GM18868 (cell line): ENCODE data around the gene ZFAND3.

Experiments
- ATAC-seq: cut with Tn5 transposase; IDR thresholded peaks from one replicate; pipeline ENCODE4 v1.9.1; 2021; ENCODE audit warnings: mild to moderate bottlenecking, moderate library complexity; ENCODE audit not compliant: unreplicated experiment

The ZFAND3 gene

DNA sequence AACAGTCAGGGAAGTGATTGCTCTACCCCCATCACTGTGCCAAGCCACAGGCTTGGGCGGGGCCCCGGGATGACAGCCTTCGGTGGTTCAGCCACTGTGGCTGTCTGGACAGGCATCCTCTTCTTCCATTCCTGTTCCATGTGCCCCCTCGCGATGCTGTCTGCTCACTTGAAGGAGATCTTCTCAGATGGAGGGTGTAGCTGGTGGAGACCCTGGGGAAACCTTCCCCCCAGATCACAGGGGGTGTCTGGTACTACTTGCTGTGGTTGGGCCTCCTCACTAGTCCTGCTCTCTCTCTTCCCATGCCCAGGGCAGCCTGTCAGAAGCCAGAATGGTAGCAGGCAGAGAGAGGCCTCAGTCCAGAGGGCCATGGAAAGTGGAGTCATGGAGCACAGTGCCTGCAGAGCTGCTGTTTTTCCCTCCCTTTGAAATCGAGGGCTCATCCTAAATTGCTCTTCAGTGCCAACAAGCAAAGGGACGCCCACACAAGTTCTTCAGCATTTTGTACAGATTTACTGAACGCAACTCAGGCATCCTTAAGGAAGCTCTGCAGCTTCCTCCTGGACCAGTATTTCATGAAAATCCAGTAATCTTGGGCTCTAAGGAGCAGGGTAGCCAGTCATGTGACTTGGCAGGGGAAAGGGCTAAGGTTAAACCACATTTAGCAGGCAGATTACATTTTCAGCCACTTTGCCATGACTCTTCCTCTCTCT is 326.6 kb downstream of the ZFAND3 start:
- no peak for ATAC-seq

DNA sequence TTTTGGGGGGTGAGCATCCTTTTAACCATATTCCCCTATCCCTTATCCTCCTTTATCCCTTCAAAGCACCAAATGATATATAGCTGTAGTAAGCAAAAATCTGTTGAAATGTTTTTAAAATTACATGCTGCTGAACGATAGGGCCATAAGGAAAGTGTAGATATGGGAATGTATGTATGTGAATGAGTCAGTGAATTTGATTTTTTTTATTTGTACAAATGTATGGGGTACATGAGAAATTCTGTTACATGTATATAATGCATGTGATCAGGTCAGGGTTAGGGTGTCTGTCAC is 327.2 kb downstream of the ZFAND3 start:
- ATAC-seq: no peak

DNA sequence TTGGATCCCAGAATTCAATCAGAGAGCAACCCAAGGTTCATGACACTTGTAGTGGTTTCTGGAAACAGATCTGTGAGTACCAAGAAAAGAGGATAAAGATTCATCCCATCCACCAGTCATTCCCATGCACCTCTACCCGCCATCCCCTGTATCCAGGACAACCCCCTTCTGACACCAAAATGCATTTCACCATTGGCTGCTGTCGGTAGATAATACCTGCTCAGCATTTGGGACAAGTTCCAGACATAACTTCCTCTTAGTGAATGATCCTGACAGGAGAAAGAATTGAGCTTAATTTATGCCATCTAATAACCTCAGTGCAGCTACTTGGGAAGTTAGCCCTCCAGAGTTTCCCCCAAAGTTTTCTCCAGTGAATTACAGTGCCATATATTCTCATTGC is 329.1 kb downstream of the ZFAND3 start:
- ATAC-seq: no peak

DNA sequence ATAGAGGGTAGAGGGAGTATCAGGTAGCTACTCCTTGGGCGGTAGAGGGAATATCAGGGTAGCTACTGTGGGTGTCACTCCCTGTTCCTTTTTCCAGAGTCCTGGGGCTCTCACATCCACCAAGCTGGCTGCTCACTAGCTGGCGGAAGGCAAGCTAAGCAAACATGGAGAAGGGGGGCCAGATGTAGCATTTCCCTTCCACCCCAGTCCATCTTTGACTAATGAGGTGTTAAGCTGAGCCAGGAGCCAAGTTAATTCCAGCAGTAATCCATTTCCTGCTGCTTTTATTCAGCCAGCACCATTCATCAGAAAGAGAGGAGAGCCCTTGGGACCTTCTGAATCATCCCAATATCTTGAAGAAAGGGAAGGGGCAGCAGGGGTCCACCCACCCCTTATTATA is 330.0 kb downstream of the ZFAND3 start:
- ATAC-seq: no peak

DNA sequence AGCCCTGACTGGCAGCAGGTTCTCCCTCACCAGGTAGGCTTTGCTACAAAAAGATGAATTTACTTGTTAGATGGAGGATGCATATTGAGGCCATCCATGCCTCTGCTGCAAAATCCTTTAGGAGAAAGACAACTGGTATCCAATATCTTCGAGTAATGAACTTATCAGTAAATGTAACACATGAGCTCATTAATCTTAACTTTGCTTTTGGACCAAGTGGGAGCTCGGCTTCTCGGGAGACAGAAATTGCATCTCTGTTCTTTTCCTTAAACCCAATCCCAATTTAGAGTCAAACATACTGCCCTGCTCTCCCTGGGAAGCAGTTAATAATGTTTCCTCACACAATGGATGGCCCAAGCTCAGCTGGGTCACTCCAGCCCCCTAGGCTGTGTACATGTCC is 330.5 kb downstream of the ZFAND3 start:
- ATAC-seq: no peak

DNA sequence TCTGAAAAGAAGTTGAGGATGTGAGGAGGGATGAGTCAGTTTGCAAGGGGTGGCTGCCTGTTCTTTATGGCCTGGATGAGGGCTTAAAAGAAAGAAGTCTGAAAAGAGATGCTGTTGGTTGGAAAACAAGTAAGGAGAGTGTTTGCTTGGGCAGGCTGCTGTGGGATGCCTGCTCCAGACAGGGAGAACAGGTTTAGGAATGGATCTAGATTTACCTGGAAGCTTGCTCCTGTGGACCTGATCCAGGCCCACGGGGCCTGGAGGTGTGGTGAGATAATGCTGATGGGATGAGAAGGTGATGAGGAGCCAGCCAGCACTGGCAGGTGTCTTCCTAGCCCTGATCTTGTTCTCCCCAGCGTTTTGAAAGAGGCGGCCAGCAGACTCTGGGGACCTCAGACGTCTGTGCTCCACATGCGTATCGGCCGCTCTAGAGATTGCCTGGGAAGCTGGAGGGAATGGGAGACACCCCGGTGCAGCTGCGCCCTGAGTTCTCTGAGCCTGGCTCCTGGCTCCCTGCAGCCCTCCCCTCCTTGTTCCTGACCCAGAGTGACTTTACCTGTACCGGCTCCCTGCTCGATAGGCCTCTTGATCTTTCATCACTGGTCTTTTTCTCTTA is 331.3 kb downstream of the ZFAND3 start:
- ATAC-seq: no peak

DNA sequence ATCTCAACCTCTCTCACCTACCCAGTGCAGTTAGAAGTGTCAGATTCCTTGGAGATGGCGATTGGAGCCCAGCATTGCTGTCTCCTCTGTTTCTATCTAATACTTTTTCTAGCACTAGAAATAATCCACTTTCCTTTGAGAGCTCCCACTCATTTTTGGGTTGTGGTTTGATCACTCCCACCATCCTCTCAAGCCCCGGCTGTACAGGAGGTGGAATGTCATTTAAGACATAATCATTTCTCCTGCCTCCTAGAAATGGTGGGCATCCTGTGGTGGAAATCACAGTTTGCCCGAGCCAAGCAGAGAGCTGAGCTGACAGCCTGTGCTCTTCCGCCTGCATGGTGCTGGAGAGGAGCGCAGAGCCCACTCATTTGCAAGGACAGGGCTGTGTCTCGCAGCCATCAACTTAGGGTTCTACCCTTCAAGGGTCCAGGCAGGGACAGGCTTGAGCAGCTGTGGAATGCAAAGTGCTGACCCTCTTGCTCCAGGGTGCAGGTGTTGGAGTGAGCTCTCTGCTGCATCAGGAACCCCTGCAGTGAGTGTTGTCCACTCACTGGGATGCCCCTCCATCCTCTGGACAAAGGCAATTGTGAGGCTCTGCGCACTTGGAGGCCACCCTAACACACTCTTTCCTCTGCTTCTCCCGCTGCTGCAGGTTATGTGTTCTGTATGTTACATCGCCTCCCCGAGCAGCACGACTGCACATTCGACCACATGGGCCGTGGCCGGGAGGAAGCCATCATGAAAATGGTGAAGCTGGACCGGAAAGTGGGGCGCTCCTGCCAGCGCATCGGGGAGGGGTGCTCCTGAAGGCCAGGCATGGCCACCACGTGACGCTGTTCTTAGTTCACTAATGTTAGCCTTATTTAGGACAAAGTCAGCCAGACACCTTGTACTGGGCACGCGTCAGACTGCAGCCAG is 332.3 kb downstream of the ZFAND3 start:
- ATAC-seq: no peak

DNA sequence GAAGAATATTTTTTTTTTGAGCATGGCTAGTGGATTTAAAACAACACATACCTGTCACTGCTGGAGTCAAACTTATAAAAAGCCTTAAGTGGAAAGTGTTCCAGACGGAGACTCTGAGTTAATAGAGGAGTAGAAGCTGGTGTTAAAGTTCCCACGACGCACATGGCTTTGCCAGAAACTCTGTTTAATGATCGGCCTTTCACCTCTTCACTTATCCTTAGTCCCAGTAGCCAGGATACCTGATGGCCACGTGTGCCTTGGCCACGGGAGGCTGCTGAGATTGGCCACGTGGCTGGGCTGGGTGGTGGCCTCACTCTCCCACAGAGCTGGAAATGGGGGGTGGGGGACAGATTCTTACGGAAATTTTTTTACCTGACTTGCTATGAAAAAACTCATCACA is 333.1 kb downstream of the ZFAND3 start:
- no peak for ATAC-seq

DNA sequence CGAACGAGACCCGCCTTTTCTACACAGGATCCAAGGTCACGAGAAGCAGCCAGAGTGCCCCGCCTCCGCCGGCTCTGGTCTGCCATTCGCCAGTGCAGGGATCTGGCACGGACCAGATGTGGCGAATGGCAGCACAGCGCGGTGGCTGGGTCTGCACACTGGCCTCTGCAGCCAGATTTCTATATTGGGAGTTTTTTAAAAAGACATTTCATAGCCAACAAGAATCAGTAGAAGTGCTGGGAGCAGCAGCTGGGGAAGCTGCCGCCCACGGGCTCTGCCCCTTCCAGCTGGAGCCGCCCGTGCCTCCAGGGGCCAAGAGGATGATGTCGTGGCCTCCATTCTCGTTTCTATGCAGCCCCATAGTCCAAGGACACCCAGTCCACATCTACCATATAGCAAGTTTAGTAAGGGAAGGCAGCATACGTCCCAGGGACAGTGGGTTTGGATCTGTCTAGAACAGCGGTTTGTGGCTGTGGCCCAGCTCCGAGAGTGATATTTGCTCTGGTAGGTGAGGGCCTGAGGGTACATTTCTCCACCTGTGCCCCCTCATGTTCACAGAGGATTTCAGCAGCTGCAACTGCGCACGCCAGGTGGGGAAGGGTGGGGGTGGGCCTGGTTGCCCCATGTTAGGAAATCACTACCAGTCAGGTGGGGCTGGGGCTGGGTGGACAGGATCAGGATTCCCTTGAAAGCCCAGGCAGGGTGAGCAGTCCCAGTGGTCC is 333.7 kb downstream of the ZFAND3 start:
- ATAC-seq: no peak

DNA sequence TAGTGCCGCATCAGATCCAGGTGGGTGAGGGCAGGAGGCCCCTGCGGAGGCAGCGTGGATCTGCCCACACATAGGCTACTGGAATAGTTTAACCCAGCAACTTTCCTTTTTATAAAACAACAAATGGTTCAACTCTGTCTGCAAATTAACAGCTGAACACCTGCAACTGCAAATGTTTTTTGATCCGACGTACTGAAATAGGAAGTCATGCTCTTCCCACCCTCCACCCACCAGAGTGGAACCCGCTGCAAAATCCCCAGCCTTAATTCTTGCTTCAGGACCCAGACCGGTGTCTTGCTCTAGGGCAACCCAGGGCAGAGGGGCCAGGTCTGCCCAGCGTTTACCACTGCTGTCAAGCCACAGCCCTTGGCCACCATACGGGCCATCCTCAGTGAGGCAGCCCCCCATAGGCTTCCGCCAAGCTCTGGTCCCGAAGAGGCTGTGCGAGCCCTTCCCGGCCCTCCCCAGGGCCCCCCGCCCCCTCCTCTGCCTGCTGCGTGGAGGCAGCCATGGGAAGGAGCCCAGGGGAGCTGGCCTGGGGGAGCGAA is 334.3 kb downstream of the ZFAND3 start:
- ATAC-seq: no peak

DNA sequence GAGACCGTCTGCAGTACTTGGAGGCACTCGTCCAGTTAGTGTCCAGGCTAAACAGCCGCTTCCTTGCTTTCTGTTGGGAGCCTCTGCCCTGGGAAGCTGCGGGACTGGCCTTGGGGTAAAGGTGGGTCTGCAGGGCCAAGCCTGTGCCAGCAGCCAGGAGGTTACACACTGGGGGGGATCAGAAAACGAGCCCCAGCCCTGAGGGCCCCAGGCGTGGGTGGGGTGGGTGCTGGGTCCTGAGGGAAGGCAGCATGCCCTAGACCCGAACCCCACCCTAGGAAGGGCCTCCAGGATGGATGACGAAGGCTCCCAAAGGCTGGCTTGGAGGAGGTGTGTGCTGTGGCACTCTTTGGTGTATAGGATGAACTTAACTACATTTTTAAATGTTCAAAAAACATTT is 335.2 kb downstream of the ZFAND3 start:
- ATAC-seq: no peak

DNA sequence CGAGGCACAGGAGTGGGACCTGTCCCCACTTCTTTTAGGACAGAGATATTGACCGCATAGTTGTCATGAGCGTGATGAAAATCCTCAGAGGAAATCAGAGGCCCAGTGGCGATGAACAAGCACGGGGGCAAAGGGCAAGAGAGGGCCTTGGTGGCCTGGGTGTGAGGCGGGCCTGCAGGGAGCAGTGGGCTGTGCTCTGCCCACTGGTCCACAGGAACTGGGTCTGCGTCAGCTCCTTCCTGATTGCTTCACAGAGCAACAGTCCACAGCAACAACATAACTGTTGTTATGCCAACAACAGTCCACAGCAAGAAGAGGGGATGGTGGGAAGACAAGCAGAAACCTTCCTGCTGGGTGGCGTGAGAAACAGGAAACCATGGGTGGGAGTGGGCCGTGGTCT is 335.6 kb downstream of the ZFAND3 start:
- ATAC-seq: no peak

DNA sequence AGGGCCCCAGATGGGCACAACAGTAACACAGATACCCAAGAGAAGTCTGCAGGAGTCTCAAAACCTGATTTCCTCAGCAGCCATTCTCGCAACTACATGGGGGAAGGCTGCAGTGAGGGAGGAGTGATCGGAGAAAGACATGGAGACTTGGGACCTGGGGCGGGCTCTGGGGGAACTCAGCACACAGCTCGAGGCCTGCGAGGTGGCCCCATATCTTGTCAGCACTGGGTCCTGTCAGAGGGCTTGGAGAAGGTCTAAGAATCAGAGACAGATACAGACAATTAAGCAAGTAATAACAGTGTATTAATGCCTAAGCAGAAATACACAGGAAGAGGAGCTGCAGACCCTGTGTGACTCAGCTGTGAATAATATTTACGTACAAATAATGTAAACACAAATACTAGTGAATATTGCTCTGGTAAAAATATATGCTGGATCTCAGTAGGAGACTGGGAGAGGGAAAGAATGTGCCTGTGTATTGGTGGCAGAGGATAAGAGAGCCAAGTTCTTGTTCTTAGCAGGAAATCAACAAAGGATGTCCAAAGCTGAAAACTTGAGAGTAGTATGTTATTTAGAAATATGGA is 336.2 kb downstream of the ZFAND3 start:
- no peak for ATAC-seq

DNA sequence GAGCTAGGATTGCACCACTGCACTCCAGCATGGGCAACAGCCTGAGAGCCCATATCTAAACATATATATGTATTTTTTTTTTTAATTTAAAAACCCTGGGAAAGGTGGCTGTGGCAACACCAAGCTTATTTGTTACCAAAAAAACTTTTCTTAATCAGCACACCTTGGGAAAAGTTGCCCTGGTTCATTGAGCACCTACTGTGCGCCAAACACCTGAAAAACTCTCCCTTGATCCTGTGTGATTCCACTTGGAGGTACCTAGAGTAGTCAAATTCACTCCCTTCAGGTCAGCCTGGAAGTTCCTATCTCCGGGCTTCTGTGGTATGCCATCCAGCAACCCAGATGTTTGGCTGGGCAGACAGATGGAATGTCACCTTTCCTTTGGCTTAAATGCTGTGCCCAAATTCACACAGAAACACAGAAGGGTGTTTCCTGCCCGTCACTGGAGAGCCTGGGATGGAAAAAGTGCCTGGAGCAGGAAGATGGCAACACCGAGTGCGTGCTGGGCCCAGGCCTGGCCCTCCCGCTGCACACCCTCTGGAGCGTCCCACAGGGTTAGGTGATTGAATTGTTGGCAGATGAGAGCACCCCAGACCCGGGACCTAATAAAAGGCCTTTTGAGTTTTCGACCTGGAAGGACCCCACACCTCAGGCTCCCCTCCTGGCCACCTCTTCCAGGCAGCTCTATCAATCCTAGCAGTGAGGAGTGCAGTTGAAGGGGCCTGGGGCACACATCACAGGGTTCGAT is 337.5 kb downstream of the ZFAND3 start:
- no peak for ATAC-seq

DNA sequence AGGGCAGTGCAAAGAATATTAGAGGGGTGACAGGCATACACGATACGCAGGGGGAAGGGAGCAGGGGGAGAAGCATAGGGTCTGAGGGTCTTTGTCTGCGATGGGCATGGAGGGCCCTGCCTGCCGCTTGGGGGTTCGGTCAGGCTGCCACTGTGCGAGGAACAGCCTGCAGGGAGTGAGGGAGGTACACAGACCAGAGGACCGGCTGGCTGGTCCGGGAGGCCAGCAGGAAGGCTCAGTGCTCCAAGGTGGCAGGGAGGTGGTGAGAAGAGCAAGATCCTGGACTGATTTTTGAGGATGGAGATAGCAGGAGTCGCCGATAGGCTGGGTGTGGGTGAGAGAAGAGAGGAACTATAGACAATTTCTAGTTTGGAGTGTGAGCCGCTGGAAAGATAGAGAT is 338.4 kb downstream of the ZFAND3 start:
- ATAC-seq: no peak

DNA sequence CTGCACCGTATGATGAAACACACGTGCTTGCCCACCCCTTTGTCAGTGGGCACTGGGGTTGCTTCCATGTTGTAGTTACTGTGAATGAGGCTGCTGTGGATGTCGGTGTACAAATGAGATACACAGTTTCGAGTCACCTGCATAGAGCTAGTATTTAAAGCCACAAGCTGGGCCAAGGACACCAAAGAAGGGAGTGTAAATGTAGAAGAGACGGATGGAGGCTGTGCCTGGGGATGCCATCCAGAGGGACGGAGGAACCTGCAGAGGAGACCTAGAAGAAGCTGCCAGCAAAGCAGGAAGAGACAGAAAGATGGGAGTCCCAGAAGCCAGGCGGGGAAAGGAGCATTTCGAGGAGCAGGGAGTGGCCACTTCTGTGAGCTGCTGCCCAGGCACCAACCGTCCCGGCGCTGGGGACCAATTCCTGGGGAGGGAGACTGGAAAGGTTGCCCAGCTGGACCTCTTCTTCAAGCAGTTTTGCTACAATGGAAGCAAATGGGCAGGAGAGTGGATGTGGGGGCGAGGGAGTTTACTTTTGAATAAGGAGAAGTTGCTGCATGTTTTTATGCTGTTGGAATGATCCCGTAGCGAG is 339.3 kb downstream of the ZFAND3 start:
- ATAC-seq: no peak

DNA sequence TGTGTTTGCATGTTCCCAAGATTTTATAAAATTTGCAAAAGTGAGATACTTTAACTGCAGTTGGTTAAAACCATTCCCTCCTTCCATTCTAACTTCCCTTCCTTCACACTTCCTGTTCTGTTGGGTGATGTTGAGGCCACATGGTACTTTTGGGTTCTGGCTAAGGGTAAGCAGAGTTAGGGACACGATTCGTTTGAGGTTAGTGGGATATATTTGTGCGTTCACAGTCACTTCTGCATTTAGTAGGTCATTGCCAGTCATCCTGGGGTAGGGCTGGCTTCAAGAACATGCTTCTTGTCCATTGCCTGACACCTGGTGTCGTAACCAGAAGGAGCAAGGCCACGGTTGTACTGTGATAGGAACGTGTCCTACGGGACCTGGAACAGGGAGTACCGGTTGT is 340.1 kb downstream of the ZFAND3 start:
- ATAC-seq: no peak

DNA sequence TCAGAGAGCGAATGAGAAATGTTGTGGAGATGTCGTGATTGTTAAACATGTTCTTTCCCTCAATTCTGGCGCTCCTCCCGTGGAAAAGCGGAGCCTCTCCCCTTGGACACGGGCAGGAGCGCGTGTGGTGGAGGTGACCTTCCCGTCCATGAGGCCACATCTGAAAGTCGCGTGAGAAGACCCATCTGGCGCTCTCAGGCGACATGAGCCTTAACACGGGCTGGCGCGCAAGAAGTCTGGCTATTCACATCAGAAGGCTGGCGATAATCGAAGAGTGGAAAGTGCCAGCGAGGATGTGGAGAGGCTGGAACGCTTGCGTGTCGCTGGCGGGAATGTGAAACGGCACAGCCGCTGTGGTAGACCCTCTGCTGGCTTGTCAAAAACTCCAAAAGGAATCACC is 341.3 kb downstream of the ZFAND3 start:
- no peak for ATAC-seq

DNA sequence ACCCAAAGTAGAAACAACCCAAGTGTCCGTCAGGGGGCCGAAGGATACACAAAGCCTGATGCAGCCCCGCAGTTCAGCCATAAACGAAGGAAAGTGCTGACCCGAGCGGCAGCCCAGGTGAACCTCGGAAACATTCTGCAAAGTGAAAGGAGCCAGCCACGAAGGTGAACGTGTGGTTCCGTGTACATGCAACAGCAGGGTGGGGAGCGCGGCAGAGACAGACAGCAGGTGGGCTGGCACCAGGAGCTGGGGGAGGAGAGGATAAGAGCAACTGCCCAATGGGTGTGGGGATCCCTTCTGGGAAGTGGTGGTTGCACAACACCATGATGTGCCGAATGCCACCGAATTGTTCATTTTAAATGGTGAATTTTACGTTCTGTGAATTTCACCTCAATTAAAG is 341.8 kb downstream of the ZFAND3 start:
- no peak for ATAC-seq
